Hepatocyte (in vitro differentiated cells): ENCODE measurements around the gene ALOX12B. TPM values are rescaled to one million over a fixed set of nuclear protein-coding genes. Genes with fewer than 3 reads are reported as not detected.
A peak's percentile ranks its signal among the peaks of the same experiment; 100 is the strongest.

Experiments
- DNase-seq: peaks from one replicate; pipeline ENCODE4 v3.0.0-alpha.2; 2016; ENCODE audit warnings: low spot score
- H2AFZ ChIP-seq: fragments of 200-600 bp; sonication (generic); 2 replicates; pipeline ENCODE4 v1.6.0; 2016; ENCODE audit warnings: antibody characterized with exemption, mild to moderate bottlenecking
- H3K27ac ChIP-seq: fragments of 200-600 bp; sonication (generic); 2 replicates; pipeline ENCODE4 v1.5.1; 2016; ENCODE audit warnings: mild to moderate bottlenecking
- H3K27me3 ChIP-seq: fragments of 200-600 bp; sonication (generic); 2 replicates; pipeline ENCODE4 v1.6.1; 2016
- H3K36me3 ChIP-seq: fragments of 200-600 bp; sonication (generic); replicated peaks from 2 replicates; pipeline ENCODE4 v1.5.1; 2016; ENCODE audit warnings: low read depth; ENCODE audit not compliant: insufficient read depth
- H3K4me1 ChIP-seq: fragments of 200-600 bp; sonication (generic); 2 replicates; pipeline ENCODE4 v1.5.1; 2016; ENCODE audit warnings: mild to moderate bottlenecking, moderate library complexity; ENCODE audit not compliant: insufficient read depth
- H3K4me2 ChIP-seq: fragments of 200-600 bp; sonication (generic); 2 replicates; pipeline ENCODE4 v1.6.0; 2016
- H3K4me3 ChIP-seq: fragments of 200-600 bp; sonication (generic); 2 replicates; pipeline ENCODE4 v1.5.1; 2016; ENCODE audit warnings: mild to moderate bottlenecking
- H3K79me2 ChIP-seq: fragments of 200-600 bp; sonication (generic); 2 replicates; pipeline ENCODE4 v1.6.0; 2017; ENCODE audit warnings: mild to moderate bottlenecking
- H3K9me2 ChIP-seq: fragments of 200-600 bp; sonication (generic); replicated peaks from 2 replicates; pipeline ENCODE4 v1.6.0; 2017; ENCODE audit warnings: mild to moderate bottlenecking; ENCODE audit not compliant: insufficient read depth
- H3K9me3 ChIP-seq: fragments of 200-600 bp; sonication (generic); 2 replicates; pipeline ENCODE4 v1.5.1; 2016; ENCODE audit warnings: low read depth, mild to moderate bottlenecking
- H4K20me1 ChIP-seq: fragments of 200-600 bp; sonication (generic); 2 replicates; pipeline ENCODE4 v1.6.0; 2016; ENCODE audit warnings: mild to moderate bottlenecking; ENCODE audit not compliant: insufficient read depth, poor library complexity, severe bottlenecking
- CTCF ChIP-seq: fragments of 200-600 bp; sonication (generic); IDR thresholded peaks from 2 replicates; pipeline ENCODE4 v1.5.1; 2016; ENCODE audit warnings: antibody characterized with exemption, mild to moderate bottlenecking; ENCODE audit not compliant: poor library complexity
- EZH2 ChIP-seq: fragments of 200-600 bp; sonication (generic); IDR thresholded peaks from 2 replicates; pipeline ENCODE4 v1.6.1; 2016; ENCODE audit warnings: antibody characterized with exemption, mild to moderate bottlenecking, borderline replicate concordance
- EZH2phosphoT487 ChIP-seq: fragments of 200-600 bp; sonication (generic); IDR thresholded peaks from one replicate; pipeline ENCODE4 v1.6.1; 2018; ENCODE audit warnings: antibody characterized with exemption, mild to moderate bottlenecking, low read depth, moderate library complexity; ENCODE audit not compliant: unreplicated experiment, severe bottlenecking
- WGBS: methylation state at CpG from one replicate; pipeline ENCODE4 v1.1.6; 2016; ENCODE audit warnings: low lambda C conversion rate; ENCODE audit errors: missing lambda C conversion rate; 5-methylcytosine and 5-hydroxymethylcytosine counted together
- polyA plus RNA-seq: library from polyadenylated mRNA; unstranded; fragments of >200 nt; fragmentation: Nextera tagmentation; extraction: Ambion mirVana; gene quantifications from 2 replicates; pipeline ENCODE4 v1.2.1, GENCODE V29; 2016
- total RNA-seq: library from RNA; depleted of rRNA; stranded (reverse); fragments of >200 nt; gene quantifications from 2 replicates; pipeline ENCODE4 v1.2.3, GENCODE V29; 2014

The ALOX12B gene
- total and polyA plus RNA-seq, 2 experiments from 2014 or later: 1.8 to 2.0 TPM

DNA sequence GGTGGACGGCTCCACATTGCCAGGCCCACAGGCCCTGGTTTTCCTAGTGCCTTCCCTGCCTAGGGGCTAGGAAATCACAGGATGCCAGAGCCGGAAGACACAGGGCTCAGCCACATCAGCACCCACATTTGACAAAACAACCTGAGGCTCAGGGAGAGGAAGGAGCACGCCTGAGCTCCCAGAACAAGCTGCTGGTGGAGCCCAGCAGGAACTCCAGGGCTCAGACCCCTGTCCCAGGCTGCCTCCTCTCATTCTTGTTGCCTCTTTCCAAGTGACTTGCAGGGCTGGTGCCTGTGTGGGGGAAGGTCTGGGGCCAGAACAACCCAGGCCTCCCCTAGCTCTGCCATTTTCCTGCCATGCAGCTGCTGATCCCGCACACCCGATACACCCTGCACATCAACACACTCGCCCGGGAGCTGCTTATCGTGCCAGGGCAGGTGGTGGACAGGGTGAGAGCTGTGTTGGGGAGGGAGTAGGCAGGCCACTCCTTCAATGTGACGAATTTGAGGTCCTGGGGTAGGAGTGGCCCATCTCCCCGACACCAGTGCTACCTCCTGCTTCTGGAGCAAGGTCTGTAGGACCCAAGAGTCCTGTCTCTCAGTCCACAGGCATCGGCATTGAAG lies 41.1 kb downstream of the ALOX12B start:
- TF ChIP-seq EZH2 (no peak), EZH2phosphoT487 (no peak), CTCF (no peak)
- Histone ChIP-seq H4K20me1 (no peaks in the 10 kb centered on the region), H3K9me3 (no peaks in the 10 kb centered on the region), H3K36me3 (no peaks in the 10 kb centered on the region), H3K9me2 (no peaks in the 10 kb centered on the region), H3K79me2 (no peaks in the 10 kb centered on the region), H3K4me3 (no peak overlapping the region), H2AFZ (no peak overlapping the region), H3K4me1 (no peaks in the 10 kb centered on the region), H3K27me3 (no peaks in the 10 kb centered on the region), H3K4me2 (no peak overlapping the region), H3K27ac (no peak overlapping the region)
- WGBS: 92% methylated on average over 11 of the region's 11 CpGs
- DNase-seq: no peak

DNA sequence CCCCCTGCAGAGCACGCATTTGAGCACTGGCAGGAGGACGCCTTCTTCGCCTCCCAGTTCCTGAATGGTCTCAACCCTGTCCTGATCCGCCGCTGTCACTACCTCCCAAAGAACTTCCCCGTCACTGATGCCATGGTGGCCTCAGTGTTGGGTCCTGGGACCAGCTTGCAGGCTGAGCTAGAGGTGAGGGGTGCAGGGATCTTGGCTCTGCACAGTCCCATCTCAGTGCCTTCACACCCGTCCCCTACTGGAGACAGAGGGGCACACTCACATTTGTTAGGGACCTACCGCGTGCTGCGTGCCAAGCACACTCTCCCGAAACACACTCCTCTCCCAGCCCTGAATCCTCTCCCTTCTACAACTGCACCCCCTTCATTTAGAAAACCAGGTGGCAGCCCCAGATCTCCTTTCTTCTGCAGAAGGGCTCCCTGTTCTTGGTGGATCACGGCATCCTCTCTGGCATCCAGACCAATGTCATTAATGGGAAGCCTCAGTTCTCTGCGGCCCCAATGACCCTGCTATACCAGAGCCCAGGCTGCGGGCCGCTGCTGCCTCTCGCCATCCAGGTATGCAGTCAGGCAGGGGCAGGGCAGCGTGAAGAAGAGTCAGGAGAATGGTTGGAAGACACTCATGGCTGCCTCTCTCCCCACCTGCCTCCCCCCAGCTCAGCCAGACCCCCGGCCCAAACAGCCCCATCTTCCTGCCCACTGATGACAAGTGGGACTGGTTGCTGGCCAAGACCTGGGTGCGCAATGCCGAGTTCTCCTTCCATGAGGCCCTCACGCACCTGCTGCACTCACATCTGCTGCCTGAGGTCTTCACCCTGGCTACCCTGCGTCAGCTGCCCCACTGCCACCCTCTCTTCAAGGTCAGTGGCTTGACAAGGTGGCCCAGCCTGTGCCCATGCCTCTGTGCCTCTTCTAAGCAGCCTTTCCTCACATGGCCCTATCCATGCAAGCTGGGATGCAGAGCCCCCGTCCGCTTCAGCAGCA lies 42.4 kb downstream of the ALOX12B start:
- H3K27ac ChIP-seq: no peak overlapping the region
- H3K4me2 ChIP-seq: no peak overlapping the region
- no peak for DNase-seq
- no peaks in the 10 kb centered on the region for H3K9me2 ChIP-seq
- peaks cover 6% of the 10 kb centered on the region for H3K4me1 ChIP-seq
- WGBS: 84% methylated on average over 23 of the region's 24 CpGs
- no peaks in the 10 kb centered on the region for H4K20me1 ChIP-seq
- no peaks in the 10 kb centered on the region for H3K79me2 ChIP-seq
- no peaks in the 10 kb centered on the region for H3K9me3 ChIP-seq
- TF ChIP-seq EZH2: no peak
- TF ChIP-seq CTCF: no peak
- no peak for TF ChIP-seq EZH2phosphoT487
- H3K4me3 ChIP-seq: no peak overlapping the region
- H3K36me3 ChIP-seq: no peaks in the 10 kb centered on the region
- H2AFZ ChIP-seq: no peak overlapping the region
- no peaks in the 10 kb centered on the region for H3K27me3 ChIP-seq

DNA sequence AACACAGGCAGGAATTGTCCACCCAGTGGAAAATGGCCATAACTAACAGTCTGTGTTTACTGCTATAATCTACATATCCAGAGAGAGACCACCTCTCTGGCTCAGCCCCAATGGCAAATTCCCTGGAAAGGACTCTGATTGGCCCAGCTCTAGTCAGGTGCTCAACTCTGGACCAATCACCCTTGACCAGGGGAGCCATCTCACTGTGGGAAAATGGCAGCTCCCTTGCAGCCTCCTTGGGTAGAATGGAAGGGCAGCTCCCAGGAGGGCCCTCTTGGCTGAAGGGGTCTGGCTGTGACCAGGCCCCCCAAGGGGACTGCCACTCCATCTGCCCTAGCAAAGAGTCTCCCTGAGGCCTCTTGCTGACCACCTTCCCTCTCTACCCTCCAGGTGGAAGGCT lies 45.5 kb downstream of the ALOX12B start:
- Histone ChIP-seq H3K4me3 (no peak overlapping the region), H4K20me1 (no peaks in the 10 kb centered on the region), H3K9me3 (no peaks in the 10 kb centered on the region), H3K4me2 (no peak overlapping the region), H3K27ac (peak overlapping the region; percentile 11), H3K36me3 (no peaks in the 10 kb centered on the region), H3K4me1 (peaks cover 17% of the 10 kb centered on the region), H3K79me2 (no peaks in the 10 kb centered on the region), H3K9me2 (no peaks in the 10 kb centered on the region), H3K27me3 (no peaks in the 10 kb centered on the region), H2AFZ (no peak overlapping the region)
- DNase-seq: no peak
- TF ChIP-seq EZH2phosphoT487 (no peak), CTCF (no peak), EZH2 (no peak)
